ENCODE results near the gene LPP. TPM values are rescaled to one million over a fixed set of nuclear protein-coding genes. Genes with fewer than 3 reads are reported as not detected.

Gene LPP
- polyA plus RNA-seq, 1 donor (not counting 4 experiments of a cell fraction or from before 2014, with no cell fraction given), result 16.0 TPM

- Histone ChIP-seq H3K4me2 (ENCODE audit: control insufficient read depth, extremely low read depth, insufficient read depth, low read depth, low read length) (no peak overlapping the region), H3K4me1 (ENCODE audit: control insufficient read depth, extremely low read depth, insufficient read depth, low read length) (peaks cover 4% of the 10 kb centered on the region), H3K79me2 (ENCODE audit: control insufficient read depth, insufficient read depth, low read length) (no peaks in the 10 kb centered on the region), H4K20me1 (ENCODE audit: control insufficient read depth, extremely low read depth, insufficient read depth, low read length) (no peaks in the 10 kb centered on the region), H3K9me1 (ENCODE audit: control insufficient read depth, extremely low read depth, insufficient read depth, low read length) (no peaks in the 10 kb centered on the region), H3K27me3 (ENCODE audit: control insufficient read depth, extremely low read depth, insufficient read depth, low read length) (no peaks in the 10 kb centered on the region), H3K4me3 (ENCODE audit: control insufficient read depth in 2 of 3, extremely low read depth in 1 of 3, insufficient read depth in 2 of 3, low read depth in 1 of 3, low read length in 3 of 3) (no peak overlapping the region), H3K9me3 (ENCODE audit: control insufficient read depth, low read depth, low read length) (no peaks in the 10 kb centered on the region), H3K36me3 (ENCODE audit: control insufficient read depth in 2 of 2, extremely low read depth in 1 of 2, insufficient read depth in 2 of 2, low read length in 2 of 2) (peaks cover 0 to 7% of the 10 kb centered on the region in 2 experiments), H2AFZ (ENCODE audit: control insufficient read depth, low read length) (no peak overlapping the region), H3K9ac (ENCODE audit: control insufficient read depth, extremely low read depth, insufficient read depth, low read length) (no peak overlapping the region), H3K27ac (ENCODE audit: control insufficient read depth, insufficient read depth, low read length) (no peak overlapping the region)
- dilution Hi-C loops (cut with MboI; ENCODE audit: extremely low pct_ligation_motif_present, low sequenced_read_pairs), result no loop called here
- FAIRE-seq, result no peak
- DNase-seq (ENCODE audit: low read depth, low spot score), result no peak
- TF ChIP-seq EZH2 (IDR thresholded peaks at IDR 0.05; ENCODE audit: low read length) (no peak), CTCF (optimal IDR thresholded peaks at IDR 0.05 in 1 of 3, IDR thresholded peaks at IDR 0.05 in 1 of 3, conservative IDR thresholded peaks at IDR 0.05 in 1 of 3; ENCODE audit: extremely low read depth in 1 of 3, insufficient read depth in 2 of 3, low read length in 3 of 3) (no peak)
Measured at GRCh38 chr3:188470508-188471130, 316.7 kb downstream of the LPP start.

- Histone ChIP-seq H3K9me3 (ENCODE audit: control insufficient read depth, low read depth, low read length) (no peaks in the 10 kb centered on the region), H3K4me1 (ENCODE audit: control insufficient read depth, extremely low read depth, insufficient read depth, low read length) (peaks cover 4% of the 10 kb centered on the region), H3K36me3 (ENCODE audit: control insufficient read depth in 2 of 2, extremely low read depth in 1 of 2, insufficient read depth in 2 of 2, low read length in 2 of 2) (peaks cover 0 to 7% of the 10 kb centered on the region in 2 experiments), H3K9ac (ENCODE audit: control insufficient read depth, extremely low read depth, insufficient read depth, low read length) (no peak overlapping the region), H3K4me2 (ENCODE audit: control insufficient read depth, extremely low read depth, insufficient read depth, low read depth, low read length) (no peak overlapping the region), H3K79me2 (ENCODE audit: control insufficient read depth, insufficient read depth, low read length) (no peaks in the 10 kb centered on the region), H3K9me1 (ENCODE audit: control insufficient read depth, extremely low read depth, insufficient read depth, low read length) (no peaks in the 10 kb centered on the region), H3K27ac (ENCODE audit: control insufficient read depth, insufficient read depth, low read length) (no peak overlapping the region), H4K20me1 (ENCODE audit: control insufficient read depth, extremely low read depth, insufficient read depth, low read length) (no peaks in the 10 kb centered on the region), H3K27me3 (ENCODE audit: control insufficient read depth, extremely low read depth, insufficient read depth, low read length) (no peaks in the 10 kb centered on the region), H3K4me3 (ENCODE audit: control insufficient read depth in 2 of 3, extremely low read depth in 1 of 3, insufficient read depth in 2 of 3, low read depth in 1 of 3, low read length in 3 of 3) (no peak overlapping the region), H2AFZ (ENCODE audit: control insufficient read depth, low read length) (no peak overlapping the region)
- dilution Hi-C loops (cut with MboI; ENCODE audit: extremely low pct_ligation_motif_present, low sequenced_read_pairs), result no loop called here
- FAIRE-seq (no peak), DNase-seq (ENCODE audit: low read depth, low spot score) (no peak)
- no peak for TF ChIP-seq CTCF (optimal IDR thresholded peaks at IDR 0.05 in 1 of 3, IDR thresholded peaks at IDR 0.05 in 1 of 3, conservative IDR thresholded peaks at IDR 0.05 in 1 of 3; ENCODE audit: extremely low read depth in 1 of 3, insufficient read depth in 2 of 3, low read length in 3 of 3)
Measured at GRCh38 chr3:188471723-188472122, 317.8 kb downstream of the LPP start.

Data from keratinocyte (primary cell).